Fibroblast of the conjunctiva (primary cell): ENCODE measurements around the gene LRP5.
"Not testable (repeated sequence)": the region's sequence is repeated elsewhere in the genome, so short reads cannot be mapped to it uniquely, and the experiment has no call there.

Source experiments
- DNase-seq: peaks from one replicate; pipeline ENCODE4 v3.0.0-alpha.2; 2010; ENCODE audit warnings: low read depth

LRP5 gene

GRCh38 chr11:68329536-68329935 lies 17.1 kb downstream of the LRP5 start:
- DNase-seq = no peak

- DNase-seq = no peak
Measured at GRCh38 chr11:68329978-68330699, 17.7 kb downstream of the LRP5 start.

- DNase-seq = no peak
Measured at GRCh38 chr11:68330700-68331337, 18.4 kb downstream of the LRP5 start.

GRCh38 chr11:68331338-68331947 lies 19.1 kb downstream of the LRP5 start:
- DNase-seq = no peak

- DNase-seq = no peak
Measured at GRCh38 chr11:68332186-68332585, 19.8 kb downstream of the LRP5 start.

- no peak for DNase-seq
Measured at GRCh38 chr11:68333173-68333572, 20.8 kb downstream of the LRP5 start.

GRCh38 chr11:68334923-68335322 lies 22.5 kb downstream of the LRP5 start:
- no peak for DNase-seq

- no peak for DNase-seq
Measured at GRCh38 chr11:68335683-68336082, 23.3 kb downstream of the LRP5 start.

- DNase-seq = no peak
Measured at GRCh38 chr11:68336716-68337115, 24.3 kb downstream of the LRP5 start.

GRCh38 chr11:68337399-68337835 lies 25.0 kb downstream of the LRP5 start:
- DNase-seq = no peak

- DNase-seq = peak; percentile 72
Measured at GRCh38 chr11:68338051-68338780, 25.8 kb downstream of the LRP5 start.

GRCh38 chr11:68340003-68340767 lies 27.8 kb downstream of the LRP5 start:
- no peak for DNase-seq

GRCh38 chr11:68340784-68341556 lies 28.6 kb downstream of the LRP5 start:
- no peak for DNase-seq

GRCh38 chr11:68341557-68342458 lies 29.4 kb downstream of the LRP5 start:
- DNase-seq = no peak

- no peak for DNase-seq
Measured at GRCh38 chr11:68342459-68343158, 30.2 kb downstream of the LRP5 start.

- no peak for DNase-seq
Measured at GRCh38 chr11:68343761-68344256, 31.4 kb downstream of the LRP5 start.

GRCh38 chr11:68344821-68345220 lies 32.4 kb downstream of the LRP5 start:
- DNase-seq = not testable (repeated sequence)

- no peak for DNase-seq
Measured at GRCh38 chr11:68345776-68346461, 33.5 kb downstream of the LRP5 start.

- no peak for DNase-seq
Measured at GRCh38 chr11:68346462-68346790, 34.0 kb downstream of the LRP5 start.
